Fibroblast of skin of back (primary cell): ENCODE data around the gene PWWP2A. TPM values are rescaled to one million over a fixed set of nuclear protein-coding genes. Genes with fewer than 3 reads are reported as not detected.
"Not testable (repeated sequence)": the region's sequence is repeated elsewhere in the genome, so short reads cannot be mapped to it uniquely, and the experiment has no call there.

Experiments used
- DNase-seq: peaks from one replicate; pipeline ENCODE4 v3.0.0-alpha.2; 2013
- polyA plus RNA-seq, 2 experiments: library from polyadenylated mRNA; unstranded; fragments of 120-200 nt; gene quantifications; one replicate each; pipeline ENCODE4 v1.2.1, GENCODE V29; 2013; ENCODE audit not compliant: insufficient read length in 2 of 2

The PWWP2A gene
- 10.8 TPM for polyA plus RNA-seq (2013, experiment 1 of 2; ENCODE audit: insufficient read length)
- polyA plus RNA-seq (2013, experiment 2 of 2; ENCODE audit: insufficient read length): 9.7 TPM

DNA sequence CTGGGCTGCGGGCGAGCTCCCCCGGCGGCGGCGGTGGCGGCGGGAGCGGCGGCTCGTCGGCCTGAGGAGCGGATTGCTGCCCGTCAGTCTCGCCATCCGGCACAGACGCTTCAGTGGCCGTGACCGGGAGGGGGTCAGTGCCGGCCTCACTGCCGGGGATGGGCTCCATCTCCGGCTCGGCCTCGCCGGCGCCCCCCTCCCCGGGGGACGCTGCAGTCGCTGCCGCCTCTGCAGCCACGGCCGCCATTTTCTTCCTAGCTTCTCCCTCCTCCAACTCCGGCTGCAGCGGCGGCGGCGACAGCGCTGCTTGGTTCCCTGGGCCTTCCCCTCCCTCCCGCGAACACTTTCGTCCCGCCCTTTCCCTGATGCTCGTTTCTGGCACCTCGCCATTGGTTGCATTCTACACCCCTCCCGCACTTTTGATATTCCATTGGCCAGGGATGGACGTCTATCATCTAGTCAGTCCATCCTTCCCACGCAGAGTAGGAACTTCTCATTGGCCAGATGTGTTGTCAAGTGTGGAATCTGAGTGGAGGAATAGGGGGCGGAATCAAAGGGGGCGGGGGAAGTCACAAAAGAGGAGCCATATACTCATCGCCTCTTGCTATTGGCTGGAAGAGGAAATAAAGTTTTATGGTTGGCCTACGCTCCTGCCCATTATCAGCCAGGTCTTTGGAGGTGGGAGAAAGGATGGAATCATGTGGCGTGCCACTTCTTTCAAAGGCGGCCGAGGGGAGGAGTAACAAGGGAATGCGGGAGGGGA is at the start of gene PWWP2A:
TSS of gene PWWP2A (minus strand) at position 309 of the 763 bp plus-strand sequence. CDS start at position 247, 62 bp downstream.
- DNase-seq: peak; percentile 100

DNA sequence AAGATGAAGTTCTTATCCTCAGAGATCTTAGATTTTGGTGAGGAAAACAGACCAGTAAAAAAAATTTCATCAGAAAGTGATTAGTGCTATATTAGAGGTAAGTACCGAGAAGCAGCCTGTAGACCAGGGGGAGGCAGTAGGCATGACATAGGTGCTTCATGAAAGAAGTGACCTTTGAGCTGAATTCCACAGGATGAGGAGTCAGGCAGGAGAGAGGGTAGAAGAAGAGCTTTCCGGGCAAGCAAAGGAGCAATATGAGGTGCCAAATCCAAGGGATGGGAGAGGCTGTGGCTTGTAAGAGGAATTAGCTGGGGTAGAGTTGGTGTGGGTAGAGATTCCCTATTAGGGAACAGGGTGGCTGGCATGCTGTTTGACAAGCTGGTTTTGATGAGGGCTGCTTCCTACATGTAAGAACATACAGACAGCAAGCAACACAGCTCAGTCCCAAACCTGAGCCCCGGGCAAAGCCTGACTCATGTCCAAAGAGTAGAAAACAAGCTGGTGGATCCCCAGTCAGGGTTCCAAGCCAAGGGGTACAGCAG is 48.4 kb upstream of the PWWP2A start:
- DNase-seq: no peak

DNA sequence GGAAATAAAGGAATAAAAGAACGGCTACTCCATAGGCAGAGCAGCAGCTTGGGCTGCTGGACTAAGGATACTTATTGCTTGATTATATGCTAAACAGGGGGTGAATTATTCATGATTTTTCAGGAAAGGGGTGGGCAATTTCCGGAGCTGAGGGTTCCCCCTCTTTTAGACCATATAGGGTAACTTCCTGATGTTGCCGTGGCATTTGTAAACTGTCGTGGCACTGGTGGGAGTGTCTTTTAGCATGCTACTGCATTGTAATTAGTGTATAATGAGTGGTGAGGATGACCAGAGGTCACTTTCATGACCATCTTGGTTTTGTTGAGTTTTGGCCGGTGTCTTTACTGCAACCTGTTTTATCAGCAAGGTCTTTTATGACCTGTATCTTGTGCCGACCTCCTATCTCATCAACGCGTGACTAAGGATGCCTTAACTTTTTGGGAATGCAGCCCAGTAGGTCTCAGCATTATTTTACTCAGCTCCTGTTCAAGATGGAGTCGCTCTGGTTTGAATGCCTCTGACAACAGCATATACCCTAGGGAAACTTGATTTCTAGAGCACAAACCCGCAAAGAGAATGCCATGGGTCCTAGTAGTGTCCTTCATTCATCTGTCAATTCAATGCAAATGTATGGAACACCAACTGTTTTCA is 47.8 kb upstream of the PWWP2A start:
- DNase-seq: no peak

DNA sequence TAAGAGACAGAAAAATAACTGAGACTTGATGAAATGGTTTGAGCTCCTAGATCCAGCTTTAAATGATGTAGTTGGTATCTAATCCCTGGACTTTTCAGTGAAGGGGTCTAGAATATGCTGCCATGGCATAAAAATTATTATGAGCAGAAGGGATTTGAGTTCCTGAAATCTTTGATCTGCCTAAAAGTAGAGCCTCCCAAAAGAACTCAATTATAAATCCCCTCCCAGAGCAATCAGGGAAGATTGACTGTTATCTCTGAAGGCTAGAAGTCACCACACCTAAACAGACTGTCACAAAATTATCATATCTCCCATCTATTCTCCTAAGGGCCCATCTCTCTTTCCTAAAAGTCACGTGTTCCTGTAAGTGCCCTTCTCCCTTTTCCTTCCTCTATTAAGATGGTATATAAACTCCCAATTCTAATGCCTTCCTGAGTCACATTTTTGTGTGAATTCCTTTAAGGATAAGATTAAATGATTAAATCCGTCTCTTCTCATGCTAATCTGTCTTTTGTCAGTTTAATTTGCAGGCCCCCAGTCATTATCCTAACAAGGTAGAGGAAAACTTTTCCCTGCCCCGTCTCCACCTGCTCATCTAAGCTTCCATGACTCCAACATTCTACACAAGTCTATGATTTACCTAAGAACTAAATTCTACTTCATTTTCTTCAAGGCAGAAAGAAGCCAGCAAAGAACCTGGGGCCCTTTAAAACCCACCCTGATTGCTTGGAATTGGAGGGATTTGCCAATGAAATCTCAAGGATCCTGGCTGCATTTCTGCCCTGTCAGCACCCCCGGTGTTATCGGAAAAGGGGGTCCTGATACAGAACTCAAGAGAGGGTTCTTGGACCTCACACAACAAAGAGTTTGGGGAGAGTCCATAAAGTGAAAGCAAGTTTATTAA is 47.1 kb upstream of the PWWP2A start:
- no peak for DNase-seq

GRCh38 chr5:160165137-160166068 is 46.2 kb upstream of the PWWP2A start:
- DNase-seq: peak; percentile 100

- DNase-seq: no peak
Observed at GRCh38 chr5:160162910-160163309, 43.7 kb upstream of the PWWP2A start.

DNA sequence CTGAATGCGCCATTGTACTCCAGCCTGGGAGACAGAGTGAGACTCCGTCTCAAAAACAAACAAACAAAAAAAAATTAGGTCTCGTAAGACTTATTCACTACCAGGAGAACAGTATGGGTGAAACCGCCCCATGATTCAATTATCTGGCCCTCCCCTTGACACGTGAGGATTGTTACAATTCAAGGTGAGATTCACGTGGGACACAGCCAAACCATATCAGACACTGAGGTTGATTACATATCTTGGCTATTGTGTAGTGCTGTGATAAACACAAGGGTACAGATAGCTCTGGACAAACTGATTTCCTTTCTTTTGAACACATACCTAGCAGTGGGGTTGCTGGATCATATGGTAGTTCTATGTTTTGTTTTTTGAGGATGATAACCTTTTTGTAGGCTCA is 42.4 kb upstream of the PWWP2A start:
- no peak for DNase-seq

GRCh38 chr5:160160875-160161274 is 41.6 kb upstream of the PWWP2A start:
- DNase-seq: not testable (repeated sequence)

DNA sequence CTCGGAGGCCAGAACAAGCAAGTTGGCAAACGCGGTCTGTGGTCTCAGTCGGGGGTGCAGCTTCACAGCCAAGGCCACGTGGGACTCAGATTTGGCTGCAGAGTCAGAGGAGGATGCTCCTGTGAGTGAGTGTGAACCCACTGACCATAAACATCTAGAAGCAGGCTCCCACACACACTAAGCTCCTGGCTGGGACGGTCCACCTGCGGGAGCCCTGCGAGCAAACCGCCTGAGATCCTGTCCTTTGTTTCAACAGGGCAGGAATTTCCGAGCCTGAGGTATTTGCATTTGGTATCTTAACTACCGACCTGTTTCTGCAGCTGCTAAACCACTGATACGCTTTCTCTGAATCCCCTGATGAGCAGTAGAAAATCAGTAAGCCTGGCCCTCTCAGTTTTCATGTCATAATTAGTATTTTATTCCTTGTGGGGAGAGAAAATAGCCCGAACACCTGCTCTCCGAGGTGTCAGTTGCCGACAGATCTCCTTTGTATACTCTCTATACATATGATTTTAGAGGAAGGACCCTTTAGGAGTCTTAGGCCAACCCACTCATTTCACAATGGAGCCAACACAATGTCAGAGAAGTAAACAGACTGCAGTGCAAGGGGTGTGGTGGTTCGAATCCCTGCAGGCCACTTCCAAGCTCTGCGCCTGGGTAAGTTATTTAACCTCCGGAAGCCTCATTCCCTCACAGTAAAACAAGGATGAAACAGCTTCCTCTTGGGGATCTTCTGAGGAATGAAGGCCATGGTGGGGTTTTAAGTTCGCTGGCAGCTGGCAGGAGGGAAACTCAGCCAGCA is 40.9 kb upstream of the PWWP2A start:
- DNase-seq: no peak

DNA sequence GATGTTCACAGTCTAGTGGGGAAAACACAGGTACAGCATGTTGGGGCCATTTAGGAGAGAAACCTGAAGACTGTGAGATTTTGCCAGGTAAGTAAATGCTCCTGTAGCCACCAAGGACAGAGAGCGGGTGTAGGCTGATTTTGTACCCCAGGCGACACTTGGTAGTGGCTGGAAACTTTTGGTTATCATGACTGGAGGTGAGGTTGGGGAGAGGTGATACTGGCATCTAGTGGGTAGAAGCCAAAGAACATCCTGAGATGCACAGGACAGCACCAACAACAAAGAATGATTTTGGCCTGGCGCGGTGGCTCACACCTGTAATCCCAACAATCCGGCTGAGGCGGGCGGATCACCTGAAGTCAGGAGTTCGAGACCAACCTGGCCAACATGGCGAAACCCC is 38.8 kb upstream of the PWWP2A start:
- no peak for DNase-seq

DNA sequence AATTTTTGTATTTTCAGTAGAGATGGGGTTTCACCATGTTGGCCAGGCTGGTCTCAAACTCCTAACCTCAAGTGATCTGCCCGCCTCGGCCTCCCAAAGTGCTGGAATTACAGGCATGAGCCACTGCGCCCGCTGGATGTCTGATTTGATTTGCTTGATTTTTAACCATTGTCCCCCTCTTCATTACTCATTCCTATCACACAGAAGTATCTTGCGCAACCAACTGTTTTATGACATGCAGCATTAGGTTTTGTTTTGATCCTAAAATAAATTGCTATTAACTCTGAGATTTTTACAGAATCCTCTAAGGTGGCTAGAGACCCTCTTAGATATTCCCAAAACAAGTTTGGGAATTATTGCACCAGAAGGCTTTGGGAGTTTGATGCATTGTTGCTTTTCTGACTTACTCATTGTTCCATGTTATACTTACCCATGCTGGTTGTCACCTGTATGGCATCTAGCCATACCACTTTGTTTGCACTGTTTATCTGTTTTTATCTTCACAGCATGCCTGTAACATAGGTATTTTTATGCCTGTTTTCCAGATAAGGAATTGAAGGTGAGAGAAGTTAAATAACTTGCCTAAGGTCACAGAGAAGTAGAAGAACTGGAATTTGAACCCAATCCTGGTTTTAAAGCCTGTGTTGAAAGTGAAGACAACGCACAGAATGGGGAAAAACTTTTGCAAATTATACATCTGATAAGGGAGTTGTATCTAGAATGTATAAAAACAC is 35.9 kb upstream of the PWWP2A start:
- DNase-seq: no peak

GRCh38 chr5:160152901-160153300 is 33.7 kb upstream of the PWWP2A start:
- DNase-seq: no peak

DNA sequence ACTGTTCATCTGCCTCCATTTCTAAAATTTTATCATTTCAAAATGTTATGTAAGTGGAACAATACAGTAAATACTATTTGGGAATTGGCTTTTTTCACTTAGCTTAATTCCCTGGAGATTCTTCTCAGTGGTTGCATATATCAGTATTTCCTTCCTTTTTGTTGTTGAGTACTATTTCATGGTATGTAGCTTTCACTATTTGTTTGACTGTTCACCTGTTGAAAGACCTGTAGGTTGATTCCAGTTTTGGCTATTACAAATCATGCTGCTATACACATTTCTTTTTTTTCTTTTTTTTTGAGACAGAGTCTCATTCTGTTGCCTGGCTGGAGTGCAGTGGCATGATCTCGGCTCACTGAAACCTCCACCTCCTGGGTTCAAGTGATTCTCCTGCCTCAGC is 33.0 kb upstream of the PWWP2A start:
- DNase-seq: no peak

DNA sequence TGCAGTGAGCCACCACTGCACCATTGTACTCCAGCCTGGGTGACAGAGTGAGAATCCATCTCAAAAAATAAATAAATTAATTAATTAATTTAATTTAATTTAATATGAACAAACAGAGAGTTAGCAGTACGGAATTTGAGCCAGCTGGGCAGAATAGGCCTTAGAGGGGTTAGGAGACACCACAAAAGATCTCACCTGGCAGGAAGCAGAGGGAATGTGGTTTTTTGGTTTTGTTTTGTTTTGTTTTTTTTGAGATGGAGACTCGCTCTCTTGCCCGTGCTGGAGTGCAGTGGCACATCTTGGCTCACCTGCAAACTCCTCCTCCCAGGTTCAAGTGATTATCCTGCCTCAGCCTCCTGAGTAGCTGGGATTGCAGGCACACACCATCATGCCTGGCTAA is 31.8 kb upstream of the PWWP2A start:
- no peak for DNase-seq

DNA sequence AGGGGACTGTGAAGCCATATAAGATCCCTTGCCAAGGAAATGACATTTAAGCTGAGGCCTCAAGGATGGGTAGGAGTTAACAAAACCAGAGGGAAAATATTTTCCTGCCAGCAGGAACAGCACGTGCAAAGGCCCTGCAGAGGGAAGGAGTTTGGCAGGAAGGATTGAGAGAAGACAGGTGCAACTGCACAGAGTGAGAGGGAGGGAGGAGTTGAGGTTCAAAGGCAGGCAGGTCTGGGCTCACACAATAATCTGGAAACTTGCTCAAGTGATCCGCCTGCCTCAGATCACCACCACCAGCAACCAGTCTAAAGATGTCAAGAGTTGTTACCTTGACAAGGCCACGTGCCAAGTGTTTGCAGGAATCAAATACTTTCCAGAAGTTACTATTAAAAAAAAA is 31.1 kb upstream of the PWWP2A start:
- DNase-seq: no peak

GRCh38 chr5:160144436-160144835 is 25.2 kb upstream of the PWWP2A start:
- DNase-seq: not testable (repeated sequence)

GRCh38 chr5:160134332-160134731 is 15.1 kb upstream of the PWWP2A start:
- DNase-seq: no peak

GRCh38 chr5:160133918-160134304 is 14.7 kb upstream of the PWWP2A start:
- DNase-seq: no peak

GRCh38 chr5:160133071-160133917 is 14.0 kb upstream of the PWWP2A start:
- DNase-seq: peak; percentile 72
